Panc1 (cell line): Measurements from ENCODE around the gene LRP11. TPM values are rescaled to one million over a fixed set of nuclear protein-coding genes. Genes with fewer than 3 reads are reported as not detected.

ENCODE experiments used
- ATAC-seq: fragments of 200-7000 bp; cut with Tn5 transposase; 2 replicates; pipeline ENCODE4 v1.9.1; 2020; ENCODE audit warnings: mild to moderate bottlenecking, moderate library complexity
- BruUV-seq: library from RNA; stranded (reverse); fragments of 400-500 nt; replicated peaks from 2 replicates; lab custom pipeline; 2021; lab: Mats Ljungman, UMichigan
- CTCF ChIA-PET: fragments of 300-600 bp; sonication (Branson Sonifier 250); formaldehyde crosslinking; loops from one replicate; lab custom pipeline; 2022; ENCODE audit warnings: antibody characterized with exemption; lab: Charles Lee
- POLR2A ChIA-PET: fragments of 300-600 bp; sonication (Branson Sonifier 250); formaldehyde crosslinking; loops from one replicate; lab custom pipeline; 2022; ENCODE audit warnings: antibody characterized with exemption; lab: Charles Lee
- DNase-seq: peaks from one replicate; pipeline ENCODE4 v3.0.0-alpha.2; 2010; ENCODE audit warnings: low read depth, low spot score
- H3K27ac ChIP-seq: 2 replicates; pipeline ENCODE4 v1.5.1; 2011; ENCODE audit warnings: mild to moderate bottlenecking, low read length, inconsistent platforms
- H3K27me3 ChIP-seq: fragments of 200-500 bp; sonication (Bioruptor generic); 2 replicates; pipeline ENCODE4 v1.6.0; 2014; ENCODE audit warnings: low read length, inconsistent platforms; ENCODE audit not compliant: control insufficient read depth, insufficient read depth
- H3K36me3 ChIP-seq: fragments of 200-500 bp; sonication (Bioruptor generic); 2 replicates; pipeline ENCODE4 v1.5.1; 2014; ENCODE audit warnings: inconsistent platforms, mild to moderate bottlenecking, low read length, moderate library complexity; ENCODE audit not compliant: control insufficient read depth, insufficient read depth
- H3K4me1 ChIP-seq: 2 replicates; pipeline ENCODE4 v1.5.1; 2011; ENCODE audit warnings: inconsistent platforms, mild to moderate bottlenecking, low read length, moderate library complexity; ENCODE audit not compliant: control insufficient read depth, insufficient read depth
- H3K4me3 ChIP-seq, 2 experiments: 2 replicates each; pipeline ENCODE4 v1.5.1; 2011 to 2012; ENCODE audit warnings: low read depth in 2 of 2, low read length in 2 of 2, mild to moderate bottlenecking in 2 of 2, inconsistent platforms in 1 of 2, moderate library complexity in 1 of 2
- H3K9me3 ChIP-seq: fragments of 200-500 bp; sonication (Bioruptor generic); 2 replicates; pipeline ENCODE4 v1.5.1; 2014; ENCODE audit warnings: low read depth, mild to moderate bottlenecking, inconsistent platforms, low read length, moderate library complexity; ENCODE audit not compliant: control insufficient read depth, insufficient read depth
- CTCF ChIP-seq: fragments of 450-650 bp; IDR thresholded peaks from 2 replicates; pipeline ENCODE4 v1.5.1; 2017; ENCODE audit warnings: mild to moderate bottlenecking
- POLR2AphosphoS5 ChIP-seq: IDR thresholded peaks from 2 replicates; pipeline ENCODE4 v1.6.1; 2012; ENCODE audit warnings: mild to moderate bottlenecking, low read depth, low read length, moderate library complexity
- REST ChIP-seq, 2 experiments: IDR thresholded peaks; 2 replicates each; pipeline ENCODE4 v1.6.1; 2011 to 2012; ENCODE audit warnings: low read depth in 2 of 2, control low read depth in 1 of 2, low read length in 1 of 2, mild to moderate bottlenecking in 1 of 2, moderate library complexity in 1 of 2; ENCODE audit not compliant: insufficient read depth in 1 of 2
- SIN3A ChIP-seq: IDR thresholded peaks from 2 replicates; pipeline ENCODE4 v1.6.1; 2012; ENCODE audit warnings: low read depth, mild to moderate bottlenecking, low read length, moderate library complexity, borderline replicate concordance; ENCODE audit not compliant: insufficient read depth
- TCF7L2 ChIP-seq: IDR thresholded peaks from 2 replicates; pipeline ENCODE4 v1.6.1; 2011; ENCODE audit warnings: mild to moderate bottlenecking, low read depth, low read length, inconsistent platforms
- in situ Hi-C: cut with HindIII; loops from 2 replicates; pipeline ENCODE4 v1.10.0; 2016; ENCODE audit warnings: low sequenced_read_pairs, low pct_unique_long_range_greater_than_20kb
- intact Hi-C: fragments of 100-400 bp; cut with micrococcal nuclease; formaldehyde crosslinking; loops from one replicate; pipeline ENCODE4 v1.10.0; 2022; ENCODE audit not compliant: unreplicated experiment
- total RNA-seq: library from RNA; stranded (reverse); gene quantifications from one replicate; pipeline ENCODE4 v1.2.1, GENCODE V29; 2021; ENCODE audit not compliant: unreplicated experiment

Gene LRP11
- total RNA-seq, 1 experiment from 2014 or later: 151 TPM

- TF ChIP-seq POLR2AphosphoS5 (no peak), SIN3A (no peak), TCF7L2 (no peak), REST (IDR thresholded peaks at IDR 0.05; ENCODE audit: insufficient read depth in 1 of 2, low read depth in 2 of 2, low read length in 1 of 2) (no peak), CTCF (no peak)
- no peak for ATAC-seq
- intact Hi-C loops (no loop called here), in situ Hi-C loops (no loop called here)
- H3K27me3 ChIP-seq: no peaks in the 10 kb centered on the region
- BruUV-seq: no TSS peak
- H3K9me3 ChIP-seq: no peaks in the 10 kb centered on the region
- H3K27ac ChIP-seq: no peak overlapping the region
- no peak for DNase-seq
- CTCF ChIA-PET: no interaction called here
- H3K4me3 ChIP-seq: no peak overlapping the region
- no peaks in the 10 kb centered on the region for H3K4me1 ChIP-seq
- POLR2A ChIA-PET: no interaction called here
- H3K36me3 ChIP-seq: 0 out of 2 replicates have a peak, but pooled peaks cover 2% of the 10 kb centered on the region
Observed at GRCh38 chr6:149777624-149778023, 86.5 kb downstream of the LRP11 start.

- no peak for TF ChIP-seq SIN3A
- no peak for TF ChIP-seq POLR2AphosphoS5
- no peak for TF ChIP-seq REST (IDR thresholded peaks at IDR 0.05; ENCODE audit: insufficient read depth in 1 of 2, low read depth in 2 of 2, low read length in 1 of 2)
- no peak for TF ChIP-seq CTCF
- TF ChIP-seq TCF7L2: no peak
- Histone ChIP-seq H3K9me3 (no peaks in the 10 kb centered on the region), H3K4me3 (no peak overlapping the region), H3K27me3 (no peaks in the 10 kb centered on the region), H3K36me3 (peaks cover 6% of the 10 kb centered on the region; the same call in 1 of the 2 replicates), H3K27ac (no peak overlapping the region), H3K4me1 (peaks cover 6% of the 10 kb centered on the region; the same call in 1 of the 2 replicates)
- ChIA-PET POLR2A (no interaction called here), CTCF (no interaction called here)
- no peak for DNase-seq
- ATAC-seq: no peak
- no TSS peak for BruUV-seq
- intact Hi-C loops: no loop called here
- in situ Hi-C loops: no loop called here
Observed at GRCh38 chr6:149771925-149772324, 92.2 kb downstream of the LRP11 start.
